OCI-LY7 (cell line): ENCODE data around the gene RNF223. TPM values are rescaled to one million over a fixed set of nuclear protein-coding genes. Genes with fewer than 3 reads are reported as not detected.

Experiments used
- BruUV-seq: library from RNA; stranded (reverse); fragments of 400-500 nt; replicated peaks from 2 replicates; lab custom pipeline; 2021; lab: Mats Ljungman, UMichigan
- CTCF ChIA-PET: fragments of 300-600 bp; sonication (Branson Sonifier 250); formaldehyde crosslinking; loops from one replicate; lab custom pipeline; 2022; ENCODE audit warnings: antibody characterized with exemption; ENCODE audit not compliant: unreplicated experiment; lab: Charles Lee
- POLR2A ChIA-PET: fragments of 300-600 bp; sonication (Branson Sonifier 250); formaldehyde crosslinking; loops from one replicate; lab custom pipeline; 2022; ENCODE audit warnings: antibody characterized with exemption; lab: Charles Lee
- DNase-seq: peaks from one replicate; pipeline ENCODE4 v3.0.0-alpha.2; 2015; ENCODE audit warnings: low spot score
- H2AFZ ChIP-seq: fragments of 200-600 bp; sonication (generic), shearing (Covaris generic); 2 replicates; pipeline ENCODE4 v1.6.1; 2014; ENCODE audit warnings: mild to moderate bottlenecking, antibody characterized with exemption, low read length, moderate library complexity
- H3K27ac ChIP-seq: fragments of 200-600 bp; sonication (generic); 2 replicates; pipeline ENCODE4 v1.5.1; 2014; ENCODE audit warnings: mixed run types, low read depth, mild to moderate bottlenecking, moderate library complexity, low read length, inconsistent platforms; ENCODE audit not compliant: poor library complexity, severe bottlenecking
- H3K36me3 ChIP-seq: fragments of 200-600 bp; sonication (generic); 2 replicates; pipeline ENCODE4 v1.6.1; 2014; ENCODE audit warnings: mild to moderate bottlenecking, antibody characterized with exemption, low read length, moderate library complexity, mixed read lengths; ENCODE audit not compliant: insufficient read depth
- H3K4me1 ChIP-seq: fragments of 200-600 bp; sonication (generic); 2 replicates; pipeline ENCODE4 v1.5.1; 2014; ENCODE audit warnings: mild to moderate bottlenecking, low read length; ENCODE audit not compliant: insufficient read depth, poor library complexity, severe bottlenecking
- H3K4me2 ChIP-seq: fragments of 200-600 bp; sonication (generic); 2 replicates; pipeline ENCODE4 v1.6.1; 2014; ENCODE audit warnings: mild to moderate bottlenecking, low read length
- H3K4me3 ChIP-seq: fragments of 200-600 bp; sonication (generic); 2 replicates; pipeline ENCODE4 v1.5.1; 2014; ENCODE audit warnings: mild to moderate bottlenecking, low read depth, low read length; ENCODE audit not compliant: poor library complexity, severe bottlenecking
- H3K79me2 ChIP-seq: fragments of 200-600 bp; sonication (generic); 2 replicates; pipeline ENCODE4 v1.6.1; 2016; ENCODE audit warnings: low read depth, mild to moderate bottlenecking, low read length, moderate library complexity, mixed read lengths; ENCODE audit not compliant: insufficient read depth
- H3K9me2 ChIP-seq: fragments of 200-600 bp; sonication (generic); 2 replicates; pipeline ENCODE4 v1.6.1; 2016; ENCODE audit warnings: mild to moderate bottlenecking, low read length, mixed read lengths; ENCODE audit not compliant: insufficient read depth
- H3K9me3 ChIP-seq: fragments of 200-600 bp; sonication (generic); 2 replicates; pipeline ENCODE4 v1.6.1; 2014; ENCODE audit warnings: mild to moderate bottlenecking, mixed run types, low read length, mixed read lengths
- H4K20me1 ChIP-seq: fragments of 200-600 bp; sonication (generic); 2 replicates; pipeline ENCODE4 v1.6.1; 2014; ENCODE audit warnings: mild to moderate bottlenecking, antibody characterized with exemption, low read length, moderate library complexity, mixed read lengths; ENCODE audit not compliant: insufficient read depth
- EZH2phosphoT487 ChIP-seq: fragments of 200-600 bp; sonication (generic); IDR thresholded peaks from 2 replicates; pipeline ENCODE4 v1.6.1; 2018; ENCODE audit warnings: low read depth, borderline replicate concordance, mild to moderate bottlenecking, mixed run types, antibody characterized with exemption, low read length, moderate library complexity, mixed read lengths
- intact Hi-C: fragments of 100-400 bp; cut with micrococcal nuclease; formaldehyde crosslinking; loops from one replicate; pipeline ENCODE4 v1.10.0; 2022; ENCODE audit not compliant: unreplicated experiment
- total RNA-seq, 2 experiments: library from RNA; depleted of rRNA in 1 of 2; stranded (reverse); fragments of >200 nt in 1 of 2; shearing (Covaris generic) in 1 of 2; gene quantifications; 2 replicates each; pipeline ENCODE4 v1.2.3, GENCODE V29; 2014 to 2022
- TF ChIP-seq, protein P1 (sequence below): fragments of 200-600 bp; sonication (generic); conservative IDR thresholded peaks from 2 replicates; pipeline ENCODE4 v1.5.1; 2014; ENCODE audit warnings: mild to moderate bottlenecking, antibody characterized with exemption, low read length, moderate library complexity, mixed read lengths

RNF223 gene
- total RNA-seq, 2 experiments from 2014 or later: not detected

- H3K9me3 ChIP-seq: no peaks in the 10 kb centered on the region
- H4K20me1 ChIP-seq: no peaks in the 10 kb centered on the region
- no peak for TF ChIP-seq EZH2phosphoT487
- TF ChIP-seq, protein P1, sequence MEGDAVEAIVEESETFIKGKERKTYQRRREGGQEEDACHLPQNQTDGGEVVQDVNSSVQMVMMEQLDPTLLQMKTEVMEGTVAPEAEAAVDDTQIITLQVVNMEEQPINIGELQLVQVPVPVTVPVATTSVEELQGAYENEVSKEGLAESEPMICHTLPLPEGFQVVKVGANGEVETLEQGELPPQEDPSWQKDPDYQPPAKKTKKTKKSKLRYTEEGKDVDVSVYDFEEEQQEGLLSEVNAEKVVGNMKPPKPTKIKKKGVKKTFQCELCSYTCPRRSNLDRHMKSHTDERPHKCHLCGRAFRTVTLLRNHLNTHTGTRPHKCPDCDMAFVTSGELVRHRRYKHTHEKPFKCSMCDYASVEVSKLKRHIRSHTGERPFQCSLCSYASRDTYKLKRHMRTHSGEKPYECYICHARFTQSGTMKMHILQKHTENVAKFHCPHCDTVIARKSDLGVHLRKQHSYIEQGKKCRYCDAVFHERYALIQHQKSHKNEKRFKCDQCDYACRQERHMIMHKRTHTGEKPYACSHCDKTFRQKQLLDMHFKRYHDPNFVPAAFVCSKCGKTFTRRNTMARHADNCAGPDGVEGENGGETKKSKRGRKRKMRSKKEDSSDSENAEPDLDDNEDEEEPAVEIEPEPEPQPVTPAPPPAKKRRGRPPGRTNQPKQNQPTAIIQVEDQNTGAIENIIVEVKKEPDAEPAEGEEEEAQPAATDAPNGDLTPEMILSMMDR: no peak
- intact Hi-C loops: loop anchor here (1.0 to 5.0 kb wide), 2 partner anchors 46 to 79 kb away; no protein-coding TSS in a partner anchor
- no peak overlapping the region for H3K4me3 ChIP-seq
- peaks cover 17% of the 10 kb centered on the region for H3K4me1 ChIP-seq
- no TSS peak for BruUV-seq
- ChIA-PET CTCF (interaction anchor here (0.5 to 1.4 kb wide), 3 partner anchors 31 to 142 kb away, joined by 3 to 5 read pairs (median 4); partner anchors contain the start of gene ISG15), POLR2A (no interaction called here)
- no peak overlapping the region for H2AFZ ChIP-seq
- no peaks in the 10 kb centered on the region for H3K36me3 ChIP-seq
- DNase-seq: no peak
- no peak overlapping the region for H3K27ac ChIP-seq
- H3K4me2 ChIP-seq: no peak overlapping the region
- H3K9me2 ChIP-seq: no peaks in the 10 kb centered on the region
- no peaks in the 10 kb centered on the region for H3K79me2 ChIP-seq
These were observed 10.7 kb downstream of the RNF223 start for GRCh38 chr1:1063261-1063944.

- no TSS peak for BruUV-seq
- Histone ChIP-seq H3K36me3 (no peaks in the 10 kb centered on the region), H3K9me3 (no peaks in the 10 kb centered on the region), H3K4me1 (peaks cover 12% of the 10 kb centered on the region), H2AFZ (no peak overlapping the region), H4K20me1 (no peaks in the 10 kb centered on the region), H3K4me3 (no peak overlapping the region), H3K9me2 (no peaks in the 10 kb centered on the region), H3K79me2 (no peaks in the 10 kb centered on the region), H3K4me2 (no peak overlapping the region), H3K27ac (no peak overlapping the region)
- no peak for DNase-seq
- CTCF ChIA-PET: interaction anchor here (0.6 to 0.7 kb wide), 2 partner anchors 55 to 338 kb away, joined by 3 read pairs; no protein-coding TSS in a partner anchor
- TF ChIP-seq, protein P1: no peak
- no peak for TF ChIP-seq EZH2phosphoT487
- POLR2A ChIA-PET: no interaction called here
- intact Hi-C loops: loop anchor here (1.0 to 5.0 kb wide), 2 partner anchors 45 to 78 kb away; no protein-coding TSS in a partner anchor
These were observed 11.6 kb downstream of the RNF223 start for GRCh38 chr1:1062348-1063163.
